Mesodermal cell (in vitro differentiated cells): Measurements from ENCODE around the gene REEP6.

ENCODE experiments used
- H3K27ac ChIP-seq: 2 replicates; pipeline ENCODE4 v1.7.0; 2013; ENCODE audit warnings: mild to moderate bottlenecking, low read depth, low read length, moderate library complexity; ENCODE audit not compliant: severe bottlenecking
- H3K36me3 ChIP-seq: 2 replicates; pipeline ENCODE4 v1.7.1; 2013; ENCODE audit warnings: mild to moderate bottlenecking, low read length, moderate library complexity; ENCODE audit not compliant: control insufficient read depth, insufficient read depth
- H3K4me1 ChIP-seq: one replicate; pipeline ENCODE4 v1.7.1; 2013; ENCODE audit warnings: mild to moderate bottlenecking, low read length; ENCODE audit not compliant: insufficient read depth, control insufficient read depth, poor library complexity, severe bottlenecking
- H3K4me3 ChIP-seq: 2 replicates; pipeline ENCODE4 v1.7.0; 2013; ENCODE audit warnings: low read length, control low read depth, mild to moderate bottlenecking; ENCODE audit not compliant: insufficient read depth, poor library complexity, severe bottlenecking; ENCODE audit errors: extremely low read depth
- H3K9me3 ChIP-seq: 2 replicates; pipeline ENCODE4 v1.7.1; 2013; ENCODE audit warnings: mild to moderate bottlenecking, low read length, moderate library complexity; ENCODE audit not compliant: control insufficient read depth
- WGBS, 2 experiments: methylation state at CpG; one replicate each; pipeline ENCODE4 v1.1.5; 2013; ENCODE audit warnings: missing lambda C conversion rate in 2 of 2; ENCODE audit not compliant: insufficient coverage in 2 of 2; 5-methylcytosine and 5-hydroxymethylcytosine counted together

Gene REEP6

DNA sequence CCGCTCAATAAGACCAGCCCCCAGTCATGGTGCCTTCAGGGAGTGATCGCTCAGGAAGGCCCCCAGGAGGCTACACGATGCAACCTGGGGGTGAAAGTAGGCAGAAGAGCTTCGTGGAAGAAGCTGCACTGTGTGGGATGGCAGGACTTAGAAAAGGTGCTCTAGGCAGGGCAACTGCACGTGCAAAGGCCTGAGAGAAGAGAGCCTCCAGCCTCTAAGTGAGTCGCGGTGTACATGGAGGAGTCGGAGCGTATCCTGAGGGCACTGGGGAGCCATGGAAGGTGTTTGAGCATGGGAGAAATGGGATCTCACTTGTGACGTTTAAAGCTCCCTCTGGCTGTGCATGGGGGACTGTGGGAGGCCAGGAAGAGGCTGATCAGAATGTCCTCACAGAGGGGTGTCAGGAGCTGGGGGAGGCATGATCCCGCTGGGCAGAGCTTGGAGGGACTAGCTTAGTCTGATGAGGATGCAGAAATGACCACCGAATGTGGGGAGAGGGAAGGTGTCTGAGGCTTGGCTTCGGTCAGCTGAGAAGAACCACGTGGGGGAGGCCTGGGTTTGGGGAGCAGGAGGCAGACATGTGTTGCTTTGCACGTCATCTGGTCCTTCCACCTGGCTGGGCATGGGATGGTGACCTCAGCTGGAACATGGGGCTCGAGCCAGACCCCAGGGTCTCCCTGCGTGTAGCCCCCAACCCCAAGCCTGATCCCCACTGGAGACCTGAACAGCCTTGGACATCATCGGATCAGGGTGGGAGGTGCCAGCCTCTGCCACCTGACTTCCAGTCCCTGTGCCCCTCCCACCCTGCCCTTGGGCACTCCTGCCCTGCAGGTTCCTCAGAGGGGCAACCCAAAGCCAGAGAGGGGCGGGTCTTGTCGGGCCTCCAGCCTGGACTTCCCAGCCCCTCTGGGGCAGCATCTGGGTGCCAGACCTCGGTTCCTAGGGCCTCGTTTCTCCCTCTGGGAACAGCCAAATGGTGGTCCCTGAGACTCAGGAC is 39.9 kb upstream of the REEP6 start:
- Histone ChIP-seq H3K9me3 (no peaks in the 10 kb centered on the region), H3K36me3 (no peaks in the 10 kb centered on the region), H3K4me3 (no peak overlapping the region), H3K27ac (no peak overlapping the region), H3K4me1 (peaks cover 5% of the 10 kb centered on the region)
- WGBS, 2 experiments = 58% methylated on average over 21 of the region's 22 CpGs

GRCh38 chr19:1451916-1452801 is 38.8 kb upstream of the REEP6 start:
- peak overlapping the region; percentile 16 for H3K27ac ChIP-seq
- no peaks in the 10 kb centered on the region for H3K36me3 ChIP-seq
- H3K4me1 ChIP-seq = peaks cover 6% of the 10 kb centered on the region
- 35 to 42% methylated on average over 22 to 34 of the region's 39 CpGs for WGBS, 2 experiments
- no peaks in the 10 kb centered on the region for H3K9me3 ChIP-seq
- no peak overlapping the region for H3K4me3 ChIP-seq

GRCh38 chr19:1452802-1453524 is 38.0 kb upstream of the REEP6 start:
- Histone ChIP-seq H3K27ac (no peak overlapping the region), H3K4me1 (peaks cover 10% of the 10 kb centered on the region), H3K9me3 (no peaks in the 10 kb centered on the region), H3K4me3 (no peak overlapping the region), H3K36me3 (no peaks in the 10 kb centered on the region)
- 67 to 72% methylated on average over 16 to 22 of the region's 30 CpGs for WGBS, 2 experiments

DNA sequence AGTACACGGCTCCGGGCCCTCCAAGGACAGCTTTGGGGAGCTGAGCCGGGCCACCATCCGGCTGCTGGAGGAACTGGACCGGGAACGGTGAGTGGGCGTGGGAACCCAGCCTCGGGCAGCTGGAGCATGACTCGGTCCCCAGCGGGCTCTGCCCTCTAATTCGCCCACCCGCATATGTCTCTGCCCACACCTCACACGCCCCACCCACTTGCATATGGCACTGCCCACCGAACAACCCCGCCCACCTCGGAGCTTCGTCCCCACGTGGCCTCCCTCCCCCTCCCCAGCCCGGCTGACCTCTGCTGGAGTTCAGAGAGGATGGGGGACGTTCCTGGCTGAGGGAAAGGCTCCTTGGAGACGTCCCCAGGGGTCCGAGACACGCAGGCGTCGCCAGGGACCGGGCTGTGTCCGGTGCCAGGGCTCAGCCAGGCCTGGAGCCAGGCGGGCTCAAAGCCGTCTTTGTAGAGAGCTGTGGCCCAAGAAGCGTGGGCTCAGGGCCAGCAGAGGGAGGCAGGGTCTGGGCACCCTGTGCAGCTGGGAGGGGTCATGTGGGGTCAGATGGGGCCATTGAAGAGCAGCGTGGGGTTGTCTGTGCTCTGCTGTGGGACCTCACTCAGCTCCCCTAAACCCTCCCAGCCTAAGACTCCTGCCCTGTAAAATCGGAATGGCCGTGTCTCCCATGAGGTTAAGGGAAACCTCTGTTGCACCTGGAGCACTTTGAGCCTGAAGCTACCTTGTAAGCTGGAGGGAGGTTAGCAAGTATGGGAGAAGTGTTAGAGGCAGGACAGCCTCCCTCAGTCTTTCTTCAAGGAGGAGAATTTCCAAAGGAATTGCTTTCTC is 37.2 kb upstream of the REEP6 start:
- Histone ChIP-seq H3K4me3 (no peak overlapping the region), H3K27ac (no peak overlapping the region), H3K4me1 (peaks cover 10% of the 10 kb centered on the region), H3K36me3 (no peaks in the 10 kb centered on the region), H3K9me3 (no peaks in the 10 kb centered on the region)
- 39% methylated on average over 22 to 24 of the region's 33 CpGs for WGBS, 2 experiments

DNA sequence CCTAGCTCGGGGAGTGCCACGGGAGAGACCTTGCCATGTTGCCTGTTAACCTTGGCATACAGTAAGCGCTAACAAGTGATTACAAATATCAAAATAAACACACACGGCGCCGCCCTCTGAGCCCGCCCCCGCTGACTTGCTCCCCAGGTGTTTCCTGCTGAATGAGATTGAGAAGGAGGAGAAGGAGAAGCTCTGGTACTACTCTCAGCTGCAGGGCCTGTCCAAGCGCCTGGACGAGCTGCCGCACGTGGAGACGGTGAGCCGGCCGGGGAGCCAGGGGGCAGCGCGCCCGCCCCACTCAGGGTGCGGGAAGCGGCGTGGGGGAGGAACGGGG is 36.0 kb upstream of the REEP6 start:
- WGBS, 2 experiments = 49 to 67% methylated on average over 10 to 15 of the region's 22 CpGs
- Histone ChIP-seq H3K4me1 (peaks cover 5% of the 10 kb centered on the region), H3K9me3 (no peaks in the 10 kb centered on the region), H3K27ac (no peak overlapping the region), H3K36me3 (no peaks in the 10 kb centered on the region), H3K4me3 (no peak overlapping the region)

- 70 to 78% methylated on average over 23 to 37 of the region's 42 CpGs for WGBS, 2 experiments
- Histone ChIP-seq H3K9me3 (no peaks in the 10 kb centered on the region), H3K36me3 (no peaks in the 10 kb centered on the region), H3K4me3 (no peak overlapping the region), H3K27ac (no peak overlapping the region), H3K4me1 (peaks cover 5% of the 10 kb centered on the region)
These were observed 35.5 kb upstream of the REEP6 start for GRCh38 chr19:1455336-1456120.

DNA sequence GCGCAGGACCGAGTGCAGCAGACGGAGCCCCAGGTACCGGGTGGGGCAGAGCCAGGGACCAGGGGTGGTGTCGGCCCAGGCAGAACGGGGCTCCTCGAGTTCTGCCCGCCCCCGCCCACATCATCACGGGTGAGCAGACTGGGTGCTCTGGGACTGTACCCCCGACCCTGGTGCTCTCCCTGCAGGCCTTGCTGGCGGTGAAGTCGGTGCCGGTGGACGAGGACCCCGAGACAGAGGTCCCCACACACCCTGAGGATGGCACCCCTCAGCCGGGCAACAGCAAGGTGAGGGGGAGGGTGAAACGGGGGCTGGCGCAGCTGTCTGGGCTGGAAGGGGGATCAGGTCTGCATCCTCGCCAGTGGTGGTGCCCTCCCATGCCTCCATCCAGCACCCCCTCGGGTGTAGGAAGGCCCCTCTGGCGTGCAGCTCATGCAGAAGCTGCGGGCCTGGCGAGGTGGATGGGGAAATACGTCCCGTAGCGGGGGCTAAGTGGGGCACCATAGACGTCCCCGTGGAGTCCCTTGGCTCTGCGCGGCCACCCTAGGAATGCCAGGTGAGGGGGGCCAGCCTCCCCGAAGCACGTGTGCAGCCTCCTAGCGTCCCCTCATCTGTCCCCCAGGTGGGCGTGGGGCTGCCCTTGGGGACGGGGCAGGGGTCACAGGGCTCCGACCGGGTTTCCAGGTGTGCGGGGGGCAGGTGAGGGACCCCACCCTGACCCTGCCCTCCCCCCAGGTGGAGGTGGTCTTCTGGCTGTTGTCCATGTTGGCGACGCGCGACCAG is 34.7 kb upstream of the REEP6 start:
- no peak overlapping the region for H3K4me3 ChIP-seq
- 88 to 91% methylated on average over 33 to 43 of the region's 43 CpGs for WGBS, 2 experiments
- no peaks in the 10 kb centered on the region for H3K9me3 ChIP-seq
- no peaks in the 10 kb centered on the region for H3K36me3 ChIP-seq
- peaks cover 5% of the 10 kb centered on the region for H3K4me1 ChIP-seq
- H3K27ac ChIP-seq = no peak overlapping the region

GRCh38 chr19:1457031-1457739 is 33.8 kb upstream of the REEP6 start:
- 58 to 62% methylated on average over 47 to 48 of the region's 48 CpGs for WGBS, 2 experiments
- H3K9me3 ChIP-seq = no peaks in the 10 kb centered on the region
- peaks cover 5% of the 10 kb centered on the region for H3K4me1 ChIP-seq
- H3K4me3 ChIP-seq = no peak overlapping the region
- no peak overlapping the region for H3K27ac ChIP-seq
- no peaks in the 10 kb centered on the region for H3K36me3 ChIP-seq
